Keratinocyte (primary cell): Measurements from ENCODE around the gene PTPN13. TPM values are rescaled to one million over a fixed set of nuclear protein-coding genes. Genes with fewer than 3 reads are reported as not detected.
"Not testable (repeated sequence)": the region's sequence is repeated elsewhere in the genome, so short reads cannot be mapped to it uniquely, and the experiment has no call there.

Experiments used
- DNase-seq: peaks from one replicate; pipeline ENCODE4 v3.0.0-alpha.2; 2011; ENCODE audit warnings: low read depth, missing footprints, low spot score
- FAIRE-seq: peaks from 2 replicates; lab custom pipeline; 2011; peaks lifted over from hg19 to GRCh38; lab: Jason Lieb, UNC
- H2AFZ ChIP-seq: 2 replicates; pipeline ENCODE4 v1.6.0; 2012; ENCODE audit warnings: low read length, control low read depth, inconsistent platforms; ENCODE audit not compliant: control insufficient read depth
- H3K27ac ChIP-seq: 2 replicates; pipeline ENCODE4 v1.5.1; 2011; ENCODE audit warnings: low read length; ENCODE audit not compliant: control insufficient read depth, insufficient read depth
- H3K27me3 ChIP-seq: 3 replicates; pipeline ENCODE4 v1.6.0; 2011; ENCODE audit warnings: low read length; ENCODE audit not compliant: control insufficient read depth, insufficient read depth; ENCODE audit errors: extremely low read depth
- H3K36me3 ChIP-seq, 2 experiments: 2 replicates in 1 of 2; 3 replicates in 1 of 2; pipeline ENCODE4 v1.5.1; 2011; ENCODE audit warnings: low read length in 2 of 2, mild to moderate bottlenecking in 1 of 2; ENCODE audit not compliant: control insufficient read depth in 2 of 2, insufficient read depth in 2 of 2; ENCODE audit errors: extremely low read depth in 1 of 2
- H3K4me1 ChIP-seq: 3 replicates; pipeline ENCODE4 v1.5.1; 2011; ENCODE audit warnings: low read length; ENCODE audit not compliant: control insufficient read depth, insufficient read depth; ENCODE audit errors: extremely low read depth
- H3K4me2 ChIP-seq: 3 replicates; pipeline ENCODE4 v1.6.0; 2011; ENCODE audit warnings: low read depth, low read length; ENCODE audit not compliant: control insufficient read depth, insufficient read depth; ENCODE audit errors: extremely low read depth
- H3K4me3 ChIP-seq, 3 experiments: fragments of 200-600 bp in 1 of 3; sonication (generic) in 1 of 3; 2 replicates in 2 of 3; 3 replicates in 1 of 3; pipeline ENCODE4 v1.5.1; 2011 to 2016; ENCODE audit warnings: low read length in 3 of 3, mild to moderate bottlenecking in 3 of 3, control low read depth in 2 of 3, inconsistent platforms in 1 of 3, low read depth in 1 of 3, mixed read lengths in 1 of 3, mixed run types in 1 of 3, moderate library complexity in 1 of 3; ENCODE audit not compliant: control insufficient read depth in 2 of 3, insufficient read depth in 2 of 3; ENCODE audit errors: extremely low read depth in 1 of 3
- H3K79me2 ChIP-seq: 2 replicates; pipeline ENCODE4 v1.6.0; 2012; ENCODE audit warnings: low read length; ENCODE audit not compliant: control insufficient read depth, insufficient read depth
- H3K9ac ChIP-seq: 3 replicates; pipeline ENCODE4 v1.6.0; 2011; ENCODE audit warnings: low read length; ENCODE audit not compliant: control insufficient read depth, insufficient read depth; ENCODE audit errors: extremely low read depth
- H3K9me1 ChIP-seq: 3 replicates; pipeline ENCODE4 v1.6.0; 2011; ENCODE audit warnings: low read length; ENCODE audit not compliant: control insufficient read depth, insufficient read depth; ENCODE audit errors: extremely low read depth
- H3K9me3 ChIP-seq: 2 replicates; pipeline ENCODE4 v1.5.1; 2012; ENCODE audit warnings: low read depth, low read length; ENCODE audit not compliant: control insufficient read depth
- H4K20me1 ChIP-seq: 3 replicates; pipeline ENCODE4 v1.6.0; 2011; ENCODE audit warnings: low read length; ENCODE audit not compliant: control insufficient read depth, insufficient read depth; ENCODE audit errors: extremely low read depth
- CTCF ChIP-seq, 3 experiments: IDR thresholded peaks in 1 of 3; conservative IDR thresholded peaks in 1 of 3; optimal IDR thresholded peaks in 1 of 3; 2 replicates in 2 of 3; 3 replicates in 1 of 3; pipeline versions ENCODE3 to v1.5.1; 2011; ENCODE audit warnings: low read length in 3 of 3, mild to moderate bottlenecking in 3 of 3, moderate library complexity in 2 of 3, control low read depth in 1 of 3, inconsistent platforms in 1 of 3; ENCODE audit not compliant: insufficient read depth in 2 of 3; ENCODE audit errors: extremely low read depth in 1 of 3
- EZH2 ChIP-seq: IDR thresholded peaks from one replicate; pipeline ENCODE4 v1.6.1; 2012; ENCODE audit warnings: inconsistent platforms, mild to moderate bottlenecking, low read length, moderate library complexity
- dilution Hi-C: fragments of 300-500 bp; cut with MboI; formaldehyde crosslinking; loops from one replicate; pipeline ENCODE4 v1.7.0; 2020; ENCODE audit warnings: low sequenced_read_pairs; ENCODE audit not compliant: extremely low pct_ligation_motif_present
- polyA plus RNA-seq, 5 experiments: library from polyadenylated mRNA; depleted of rRNA in 3 of 5; stranded (reverse) in 3 of 5; stranded (forward) in 1 of 5; unstranded in 1 of 5; fragments of >200 nt; gene quantifications; 1 replicate in 1 of 5; 2 replicates in 3 of 5; 3 replicates in 1 of 5; pipeline versions ENCODE4 v1.2.1 to v1.2.3, GENCODE V29; 2011 to 2012; ENCODE audit warnings: missing spikeins in 2 of 5, low read depth in 1 of 5, low replicate concordance in 1 of 5

Gene PTPN13
- polyA plus RNA-seq, 1 donor (not counting 4 experiments of a cell fraction or from before 2014, with no cell fraction given): 37.6 TPM

GRCh38 chr4:86652332-86652932 is 58.3 kb downstream of the PTPN13 start:
- FAIRE-seq: no peak
- Histone ChIP-seq H3K79me2 (peaks cover 56% of the 10 kb centered on the region), H3K4me3 (no peak overlapping the region), H3K27ac (no peak overlapping the region), H3K9ac (no peak overlapping the region), H2AFZ (no peak overlapping the region), H4K20me1 (no peaks in the 10 kb centered on the region), H3K4me2 (no peak overlapping the region), H3K9me1 (no peaks in the 10 kb centered on the region), H3K36me3 (no peaks in the 10 kb centered on the region), H3K27me3 (no peaks in the 10 kb centered on the region), H3K4me1 (no peaks in the 10 kb centered on the region), H3K9me3 (peaks cover 5% of the 10 kb centered on the region)
- TF ChIP-seq EZH2 (no peak), CTCF (optimal IDR thresholded peaks at IDR 0.05 in 1 of 3, IDR thresholded peaks at IDR 0.05 in 1 of 3, conservative IDR thresholded peaks at IDR 0.05 in 1 of 3; ENCODE audit: extremely low read depth in 1 of 3, insufficient read depth in 2 of 3, low read length in 3 of 3) (no peak)
- dilution Hi-C loops: no loop called here
- DNase-seq: no peak

- H3K27me3 ChIP-seq: no peaks in the 10 kb centered on the region
- DNase-seq: no peak
- H3K4me2 ChIP-seq: no peak overlapping the region
- TF ChIP-seq EZH2 (no peak), CTCF (optimal IDR thresholded peaks at IDR 0.05 in 1 of 3, IDR thresholded peaks at IDR 0.05 in 1 of 3, conservative IDR thresholded peaks at IDR 0.05 in 1 of 3; ENCODE audit: extremely low read depth in 1 of 3, insufficient read depth in 2 of 3, low read length in 3 of 3) (peak; percentile 40 to 45 (median 40))
- dilution Hi-C loops: no loop called here
- H3K9me3 ChIP-seq: peaks cover 5% of the 10 kb centered on the region
- no peaks in the 10 kb centered on the region for H4K20me1 ChIP-seq
- no peak overlapping the region for H3K9ac ChIP-seq
- H3K27ac ChIP-seq: no peak overlapping the region
- FAIRE-seq: no peak
- H3K79me2 ChIP-seq: peaks cover 54% of the 10 kb centered on the region
- no peaks in the 10 kb centered on the region for H3K36me3 ChIP-seq
- H3K4me1 ChIP-seq: no peaks in the 10 kb centered on the region
- H2AFZ ChIP-seq: no peak overlapping the region
- no peak overlapping the region for H3K4me3 ChIP-seq
- H3K9me1 ChIP-seq: no peaks in the 10 kb centered on the region
Observed at GRCh38 chr4:86653237-86653865, 59.2 kb downstream of the PTPN13 start.

GRCh38 chr4:86656781-86657180 is 62.7 kb downstream of the PTPN13 start:
- H3K36me3 ChIP-seq, H3K27me3 ChIP-seq, H4K20me1 ChIP-seq, H3K9me1 ChIP-seq, DNase-seq, dilution Hi-C loops, FAIRE-seq, H3K9me3 ChIP-seq, H3K27ac ChIP-seq, H3K9ac ChIP-seq, H2AFZ ChIP-seq, H3K4me2 ChIP-seq, H3K4me3 ChIP-seq: not testable (repeated sequence)
- Histone ChIP-seq H3K4me1 (peaks cover 21% of the 10 kb centered on the region), H3K79me2 (peaks cover 37% of the 10 kb centered on the region)
